Ovary (tissue), 9 donors: Measurements from ENCODE around the gene EYA2. TPM values are rescaled to one million over a fixed set of nuclear protein-coding genes. Genes with fewer than 3 reads are reported as not detected.
"Not testable (repeated sequence)": the region's sequence is repeated elsewhere in the genome, so short reads cannot be mapped to it uniquely, and the experiment has no call there.

Experiments used
- DNase-seq, 5 donors: peaks; one replicate each; pipeline ENCODE4 v3.0.0-alpha.2; 2019 to 2020
- H3K27ac ChIP-seq, 2 donors: fragments of 200-600 bp; one replicate each; pipeline versions ENCODE4 v1.5.1 to v1.8.0; 2019 to 2022
- H3K27me3 ChIP-seq: fragments of 200-600 bp; one replicate; pipeline ENCODE4 v1.8.0; 2022
- H3K36me3 ChIP-seq: fragments of 200-600 bp; sonication (generic); one replicate; pipeline ENCODE4 v1.5.1; 2019
- H3K4me1 ChIP-seq: one replicate; pipeline ENCODE4 v1.8.1; 2013; ENCODE audit warnings: mild to moderate bottlenecking, moderate library complexity; ENCODE audit not compliant: insufficient read depth
- H3K4me3 ChIP-seq: fragments of 200-600 bp; sonication (generic); one replicate; pipeline ENCODE4 v1.5.1; 2017
- H3K9me3 ChIP-seq, 2 donors: fragments of 200-600 bp in 1 of 2; sonication (generic) in 1 of 2; one replicate each; pipeline versions ENCODE4 v1.5.1 to v1.8.1; 2013 to 2019; ENCODE audit warnings: mild to moderate bottlenecking in 1 of 2, moderate library complexity in 1 of 2
- CTCF ChIP-seq, 3 donors: fragments of 450-650 bp in 2 of 3; fragments of 200-600 bp in 1 of 3; IDR thresholded peaks; one replicate each; pipeline versions ENCODE4 v1.5.1 to v1.8.0; 2016 to 2022; ENCODE audit warnings: antibody characterized with exemption in 3 of 3, mild to moderate bottlenecking in 1 of 3
- EP300 ChIP-seq: sonication (generic); formaldehyde crosslinking; IDR thresholded peaks from one replicate; pipeline ENCODE4 v1.6.1; 2017; ENCODE audit warnings: antibody characterized with exemption
- POLR2A ChIP-seq: fragments of 450-650 bp; IDR thresholded peaks from one replicate; pipeline ENCODE4 v1.6.1; 2017; ENCODE audit warnings: antibody characterized with exemption, mild to moderate bottlenecking, moderate library complexity
- WGBS, 3 donors: extraction: QIAGEN DNeasy Blood & Tissue Kit in 1 of 3; methylation state at CpG; one replicate each; pipeline versions ENCODE4 v1.1.5 to v1.1.7; 2013 to 2017; 5-methylcytosine and 5-hydroxymethylcytosine counted together
- intact Hi-C, 4 donors: fragments of 100-400 bp; cut with DNase I; formaldehyde crosslinking; loops; one replicate each; pipeline versions ENCODE4 v1.11.0 to v1.15.1; 2022 to 2023
- polyA plus RNA-seq, 2 donors: library from polyadenylated mRNA; stranded (reverse); fragments of 200-250 nt in 1 of 2; fragments of 350-450 nt in 1 of 2; fragmentation: Illumina TruSeq in 1 of 2; extraction: RNeasy Lipid Tissue Mini Kit (QIAGEN cat#74804) in 1 of 2; gene quantifications; one replicate each; pipeline ENCODE4 v1.2.3, GENCODE V29; 2013 to 2014
- total RNA-seq, 7 donors: library from RNA; depleted of rRNA in 2 of 7; stranded (reverse); fragments of >200 nt in 2 of 7; fragmentation: NEBNext Ultra II Directional in 3 of 7; extraction: Animal tissue kit (Norgen Biotek cat#: 25700) in 3 of 7; gene quantifications; one replicate each; pipeline versions ENCODE4 v1.1.0 to v1.2.4, GENCODE V29; 2016 to 2023
- donor health status: DM: no; HTN: no; CAD: no; lungs with moderate emphysema.
- donor health status: DM: no; HTN: no; CAD: no.
- donor health status: Bipolar disorder and iron deficiency.
- donor health status: DM: yes; HTN: yes; CAD: no.
- donor health status: DM: no; HTN: no; CAD: no.
- donor health status: DM: yes; HTN: yes; CAD: no.

Gene EYA2
- total and polyA plus RNA-seq, 9 donors, result 0.18 to 7.6 (median 1.7) TPM

GRCh38 chr20:46920114-46920513, 25.5 kb downstream of the EYA2 start:
- intact Hi-C loops, result no loop called here
- WGBS, 3 donors, result 70 to 80% (median 74%) methylated on average over 6 of the region's 6 CpGs
- Histone ChIP-seq H3K4me3 (no peak overlapping the region), H3K27ac (no peak overlapping the region), H3K27me3 (no peaks in the 10 kb centered on the region), H3K36me3 (no peaks in the 10 kb centered on the region), H3K4me1 (no peaks in the 10 kb centered on the region), H3K9me3 (no peaks in the 10 kb centered on the region)
- TF ChIP-seq POLR2A (no peak), EP300 (no peak), CTCF (IDR thresholded peaks at IDR 0.05) (no peak)
- no peak for DNase-seq

GRCh38 chr20:46922841-46923240, 28.2 kb downstream of the EYA2 start:
- intact Hi-C loops, H3K4me3 ChIP-seq, DNase-seq, H3K4me1 ChIP-seq, H3K36me3 ChIP-seq, H3K27me3 ChIP-seq, H3K9me3 ChIP-seq, H3K27ac ChIP-seq: not testable (repeated sequence)
- WGBS, 3 donors, result 85 to 89% (median 88%) methylated on average over 9 of the region's 9 CpGs

- Histone ChIP-seq H3K4me3 (no peak overlapping the region), H3K27me3 (no peaks in the 10 kb centered on the region), H3K9me3 (no peaks in the 10 kb centered on the region), H3K4me1 (no peaks in the 10 kb centered on the region), H3K36me3 (no peaks in the 10 kb centered on the region), H3K27ac (no peak overlapping the region)
- 48 to 65% (median 52%) methylated on average over 4 of the region's 4 CpGs for WGBS, 3 donors
- intact Hi-C loops, result no loop called here
- no peak for TF ChIP-seq POLR2A
- TF ChIP-seq CTCF (IDR thresholded peaks at IDR 0.05), result no peak
- TF ChIP-seq EP300, result no peak
- DNase-seq, result no peak
These were observed 28.9 kb downstream of the EYA2 start for GRCh38 chr20:46923550-46923949.

GRCh38 chr20:46928580-46929132, 34.0 kb downstream of the EYA2 start:
- H3K4me3 ChIP-seq, result no peak overlapping the region
- no peak overlapping the region for H3K27ac ChIP-seq
- TF ChIP-seq CTCF (IDR thresholded peaks at IDR 0.05) (no peak), EP300 (no peak), POLR2A (no peak)
- intact Hi-C loops, result no loop called here
- H3K27me3 ChIP-seq, result no peaks in the 10 kb centered on the region
- no peaks in the 10 kb centered on the region for H3K4me1 ChIP-seq
- no peaks in the 10 kb centered on the region for H3K9me3 ChIP-seq
- H3K36me3 ChIP-seq, result no peaks in the 10 kb centered on the region
- no peak for DNase-seq
- WGBS, 3 donors, result 43 to 56% (median 54%) methylated on average over 12 of the region's 12 CpGs

- no peak for TF ChIP-seq EP300
- TF ChIP-seq POLR2A, result no peak
- TF ChIP-seq CTCF (IDR thresholded peaks at IDR 0.05), result no peak
- WGBS, 3 donors, result 85 to 89% (median 88%) methylated on average over 1 of the region's 1 CpG
- Histone ChIP-seq H3K27me3 (no peaks in the 10 kb centered on the region), H3K27ac (no peak overlapping the region), H3K4me1 (no peaks in the 10 kb centered on the region), H3K9me3 (no peaks in the 10 kb centered on the region), H3K4me3 (no peak overlapping the region), H3K36me3 (no peaks in the 10 kb centered on the region)
- intact Hi-C loops, result no loop called here
- no peak for DNase-seq
These were observed 35.3 kb downstream of the EYA2 start for GRCh38 chr20:46929902-46930301.
